GM19043 (cell line): ENCODE measurements around the gene AHRR.
A peak's percentile ranks its signal among the peaks of the same experiment; 100 is the strongest.
"Not testable (repeated sequence)": the region's sequence is repeated elsewhere in the genome, so short reads cannot be mapped to it uniquely, and the experiment has no call there.

Source experiments
- ATAC-seq: cut with Tn5 transposase; IDR thresholded peaks from one replicate; pipeline ENCODE4 v1.9.1; 2021; ENCODE audit warnings: low read depth; ENCODE audit not compliant: unreplicated experiment

AHRR gene

GRCh38 chr5:305050-305449 is 16.5 kb upstream of the AHRR start:
- no peak for ATAC-seq

GRCh38 chr5:305459-305858 is 16.1 kb upstream of the AHRR start:
- ATAC-seq = no peak

- ATAC-seq = no peak
These were observed 15.3 kb upstream of the AHRR start for GRCh38 chr5:306011-306805.

GRCh38 chr5:307306-307705 is 14.2 kb upstream of the AHRR start:
- no peak for ATAC-seq

- no peak for ATAC-seq
These were observed 13.5 kb upstream of the AHRR start for GRCh38 chr5:307794-308579.

- no peak for ATAC-seq
These were observed 12.7 kb upstream of the AHRR start for GRCh38 chr5:308672-309271.

- not testable (repeated sequence) for ATAC-seq
These were observed 11.7 kb upstream of the AHRR start for GRCh38 chr5:309831-310230.

- ATAC-seq = no peak
These were observed 11.0 kb upstream of the AHRR start for GRCh38 chr5:310516-310915.

GRCh38 chr5:310941-311434 is 10.5 kb upstream of the AHRR start:
- no peak for ATAC-seq

GRCh38 chr5:311963-312362 is 9.6 kb upstream of the AHRR start:
- ATAC-seq = no peak

- ATAC-seq = no peak
These were observed 8.7 kb upstream of the AHRR start for GRCh38 chr5:312845-313244.

GRCh38 chr5:313265-313664 is 8.2 kb upstream of the AHRR start:
- ATAC-seq = no peak

GRCh38 chr5:313806-314376 is 7.6 kb upstream of the AHRR start:
- ATAC-seq = no peak

GRCh38 chr5:314676-315487 is 6.6 kb upstream of the AHRR start:
- ATAC-seq = no peak

- no peak for ATAC-seq
These were observed 5.9 kb upstream of the AHRR start for GRCh38 chr5:315488-316209.

- ATAC-seq = no peak
These were observed 5.1 kb upstream of the AHRR start for GRCh38 chr5:316210-317085.

GRCh38 chr5:317086-317811 is 4.3 kb upstream of the AHRR start:
- ATAC-seq = peak; percentile 76

GRCh38 chr5:318341-318897 is 3.1 kb upstream of the AHRR start:
- no peak for ATAC-seq
